Measurements from ENCODE around the gene TTF2. TPM values are rescaled to one million over a fixed set of nuclear protein-coding genes. Genes with fewer than 3 reads are reported as not detected.

The TTF2 gene
- total RNA-seq: 8.1 and 26.6 TPM in 2 replicates

DNA sequence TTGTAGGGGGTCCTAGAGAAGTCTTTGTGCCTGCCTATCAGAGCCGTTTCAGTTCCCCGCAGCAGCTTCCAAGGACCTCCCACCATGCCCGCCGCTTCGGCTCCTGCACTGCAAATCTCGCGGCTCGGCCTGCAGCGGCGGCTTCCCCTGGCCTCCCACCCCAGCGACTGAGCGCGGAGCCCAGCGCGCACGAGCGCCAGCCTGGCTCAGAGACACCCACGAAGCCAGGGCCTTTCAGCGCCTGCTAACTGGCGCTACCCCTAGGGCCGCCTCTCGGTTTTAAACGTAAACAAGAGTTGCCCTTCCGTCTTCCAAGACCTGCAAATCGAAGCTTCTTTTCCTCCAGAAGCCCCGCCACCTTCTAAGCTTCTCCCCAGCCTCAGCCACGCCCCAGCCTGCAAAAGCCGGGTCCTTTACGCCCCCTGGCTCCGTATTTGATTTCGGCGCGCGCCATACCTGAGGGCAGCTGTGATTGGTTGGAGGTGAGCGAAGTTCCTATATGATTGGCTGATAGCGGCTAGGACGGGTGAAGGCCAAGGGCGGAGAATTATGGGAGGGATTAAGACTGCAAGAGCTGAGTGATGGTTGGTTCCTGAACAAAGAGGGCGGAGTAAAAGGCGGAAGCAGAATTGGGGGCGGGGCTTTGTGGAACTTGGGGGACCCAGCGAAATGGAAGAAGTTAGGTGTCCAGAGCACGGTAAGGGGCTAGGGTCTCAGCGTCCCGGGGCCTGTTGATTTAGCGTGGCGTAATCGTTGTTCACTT lies at the start of gene TTF2:
TSS of gene TTF2 (plus strand) at position 649 of the 763 bp plus-strand sequence. CDS start at position 670, 21 bp downstream.

DNA sequence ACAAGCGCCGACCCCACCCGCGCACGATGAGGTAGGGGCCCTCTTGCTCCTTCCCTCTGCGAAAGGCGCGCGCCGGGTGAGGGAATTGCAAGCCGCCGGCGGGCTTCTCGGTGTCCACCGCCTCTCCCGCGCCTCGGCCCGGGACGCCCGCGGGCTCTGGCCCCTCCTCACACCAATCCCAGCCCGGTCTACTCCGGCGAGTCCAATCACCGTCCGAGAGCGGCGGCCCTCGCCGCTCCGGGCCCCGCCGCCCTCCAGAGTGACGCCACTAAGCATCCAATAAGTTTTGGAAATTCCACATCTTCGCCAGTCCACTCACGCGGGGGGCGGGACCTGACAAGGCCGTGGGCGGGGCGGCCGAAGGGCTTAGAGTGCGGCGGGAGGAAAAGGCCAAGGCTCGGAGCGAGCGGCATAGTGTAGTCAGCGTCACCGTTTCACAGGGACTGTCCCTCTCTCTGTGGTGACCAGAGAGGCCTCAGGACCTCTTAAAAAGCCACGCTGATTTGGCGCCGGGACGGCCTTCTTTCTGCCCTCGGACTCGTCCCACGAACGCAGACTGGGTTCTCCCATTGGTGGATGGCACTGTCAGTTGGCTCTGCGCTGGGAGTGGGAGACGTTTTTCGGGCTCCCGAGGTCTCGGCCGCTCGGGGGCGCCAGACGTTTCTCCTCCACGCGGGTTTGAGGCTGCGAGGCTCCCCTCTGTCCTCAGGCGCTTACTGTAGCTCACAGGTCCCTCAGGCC lies 61.6 kb downstream of the TTF2 start, which contains the start of gene TRIM45:
TSS of gene TRIM45 (minus strand) at position 161 of the 741 bp plus-strand sequence. CDS start 548 bp downstream, outside the sequence.

Other genes with a start within 250 kb of the TTF2 start
- 47.6 and 76.2 TPM in 2 replicates for gene PTGFRN, start 150.4 kb upstream of the TTF2 start, total RNA-seq
- 0.38 and 1.6 TPM in 2 replicates for gene CD101, start 58.6 kb upstream of the TTF2 start, total RNA-seq
- gene TRIM45, start 61.4 kb downstream of the TTF2 start, total RNA-seq: 3.3 and 9.9 TPM in 2 replicates
- gene VTCN1, start 150.6 kb downstream of the TTF2 start, total RNA-seq: 0.13 TPM in 1 of 2 replicates, not detected in the other